Heart left ventricle (tissue), 13 donors: Measurements from ENCODE around the gene CACNA1C.

Experiments
- POLR2A ChIP-seq, 2 donors: fragments of 450-650 bp; IDR thresholded peaks; one replicate each; pipeline ENCODE4 v1.6.1; 2017; ENCODE audit warnings: antibody characterized with exemption in 2 of 2, mild to moderate bottlenecking in 2 of 2, moderate library complexity in 2 of 2
- TF ChIP-seq, protein P1 (sequence below), 12 donors: fragments of 200-600 bp; sonication (generic) in 4 of 12; IDR thresholded peaks; one replicate each; pipeline versions ENCODE4 v1.5.0 to v1.8.0; 2018 to 2022; ENCODE audit warnings: antibody characterized with exemption in 12 of 12, mild to moderate bottlenecking in 5 of 12
- donor health status: ischemic (EF 13 %, LVEDD 7.1; RV severe dilation, severe dysfunction).
- donor health status: DM: no; HTN: yes; CAD: no.
- donor health status: DM: no; HTN: no; CAD: no.
- donor health status: ischemic (EF 25% LVEDD 6.9; RV normal size, moderate dysfunction).
- donor health status: ischemic (EF 25% LVEDD 5.7; RV mildly dilated, moderate dysfunction).
- donor health status: ischemic (EF 35%, LVEDD 5.7; RV mildly dilated, moderate dysfunction).
- donor health status: nonischemic (EF 11% LVEDD 7.7; RV severe dilation, severe dysfunction).
- donor health status: DM: yes; HTN: yes; CAD: no.
- donor health status: PGD.
- donor health status: ischemic (EF 29% LVEDD 5.4; RV normal size, mild dysfunction).
- donor health status: nonischemic (EF 23%, LVEDD 6.1; RV moderate dilation, normal function).

GRCh38 chr12:2208837-2209635, 156.2 kb downstream of the CACNA1C start:
- TF ChIP-seq, protein P1, sequence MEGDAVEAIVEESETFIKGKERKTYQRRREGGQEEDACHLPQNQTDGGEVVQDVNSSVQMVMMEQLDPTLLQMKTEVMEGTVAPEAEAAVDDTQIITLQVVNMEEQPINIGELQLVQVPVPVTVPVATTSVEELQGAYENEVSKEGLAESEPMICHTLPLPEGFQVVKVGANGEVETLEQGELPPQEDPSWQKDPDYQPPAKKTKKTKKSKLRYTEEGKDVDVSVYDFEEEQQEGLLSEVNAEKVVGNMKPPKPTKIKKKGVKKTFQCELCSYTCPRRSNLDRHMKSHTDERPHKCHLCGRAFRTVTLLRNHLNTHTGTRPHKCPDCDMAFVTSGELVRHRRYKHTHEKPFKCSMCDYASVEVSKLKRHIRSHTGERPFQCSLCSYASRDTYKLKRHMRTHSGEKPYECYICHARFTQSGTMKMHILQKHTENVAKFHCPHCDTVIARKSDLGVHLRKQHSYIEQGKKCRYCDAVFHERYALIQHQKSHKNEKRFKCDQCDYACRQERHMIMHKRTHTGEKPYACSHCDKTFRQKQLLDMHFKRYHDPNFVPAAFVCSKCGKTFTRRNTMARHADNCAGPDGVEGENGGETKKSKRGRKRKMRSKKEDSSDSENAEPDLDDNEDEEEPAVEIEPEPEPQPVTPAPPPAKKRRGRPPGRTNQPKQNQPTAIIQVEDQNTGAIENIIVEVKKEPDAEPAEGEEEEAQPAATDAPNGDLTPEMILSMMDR (IDR thresholded peaks at IDR 0.05), result no peak
- TF ChIP-seq POLR2A (IDR thresholded peaks at IDR 0.05), result no peak
